Measurements from ENCODE around the gene HNRNPLL.

HNRNPLL gene

DNA sequence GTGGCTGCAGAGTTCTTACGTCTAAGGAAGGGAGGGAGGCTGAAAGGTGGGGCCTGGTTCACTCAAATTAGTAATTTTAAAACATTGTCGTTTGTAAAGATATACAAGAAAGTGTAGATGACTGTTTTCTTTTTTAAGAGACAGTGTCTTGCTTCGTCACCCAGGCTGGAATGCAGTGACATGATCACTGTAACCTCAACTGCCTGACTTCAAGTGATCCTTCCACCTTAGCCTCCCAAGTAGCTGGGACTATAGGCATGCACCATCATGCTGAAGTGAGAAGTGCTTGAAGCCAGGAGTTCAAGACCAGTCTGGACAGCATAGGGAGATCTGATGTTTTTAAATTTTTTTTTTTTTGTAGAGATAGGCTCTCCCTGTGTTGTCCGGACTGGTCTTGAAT is 52.9 kb downstream of the HNRNPLL start (continued):
- TF ChIP-seq, protein P1, sequence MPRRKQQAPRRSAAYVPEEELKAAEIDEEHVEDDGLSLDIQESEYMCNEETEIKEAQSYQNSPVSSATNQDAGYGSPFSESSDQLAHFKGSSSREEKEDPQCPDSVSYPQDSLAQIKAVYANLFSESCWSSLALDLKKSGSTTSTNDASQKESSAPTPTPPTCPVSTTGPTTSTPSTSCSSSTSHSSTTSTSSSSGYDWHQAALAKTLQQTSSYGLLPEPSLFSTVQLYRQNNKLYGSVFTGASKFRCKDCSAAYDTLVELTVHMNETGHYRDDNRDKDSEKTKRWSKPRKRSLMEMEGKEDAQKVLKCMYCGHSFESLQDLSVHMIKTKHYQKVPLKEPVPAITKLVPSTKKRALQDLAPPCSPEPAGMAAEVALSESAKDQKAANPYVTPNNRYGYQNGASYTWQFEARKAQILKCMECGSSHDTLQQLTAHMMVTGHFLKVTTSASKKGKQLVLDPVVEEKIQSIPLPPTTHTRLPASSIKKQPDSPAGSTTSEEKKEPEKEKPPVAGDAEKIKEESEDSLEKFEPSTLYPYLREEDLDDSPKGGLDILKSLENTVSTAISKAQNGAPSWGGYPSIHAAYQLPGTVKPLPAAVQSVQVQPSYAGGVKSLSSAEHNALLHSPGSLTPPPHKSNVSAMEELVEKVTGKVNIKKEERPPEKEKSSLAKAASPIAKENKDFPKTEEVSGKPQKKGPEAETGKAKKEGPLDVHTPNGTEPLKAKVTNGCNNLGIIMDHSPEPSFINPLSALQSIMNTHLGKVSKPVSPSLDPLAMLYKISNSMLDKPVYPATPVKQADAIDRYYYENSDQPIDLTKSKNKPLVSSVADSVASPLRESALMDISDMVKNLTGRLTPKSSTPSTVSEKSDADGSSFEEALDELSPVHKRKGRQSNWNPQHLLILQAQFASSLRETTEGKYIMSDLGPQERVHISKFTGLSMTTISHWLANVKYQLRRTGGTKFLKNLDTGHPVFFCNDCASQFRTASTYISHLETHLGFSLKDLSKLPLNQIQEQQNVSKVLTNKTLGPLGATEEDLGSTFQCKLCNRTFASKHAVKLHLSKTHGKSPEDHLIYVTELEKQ (tag by site-specific recombination; IDR thresholded peaks at IDR 0.05; ENCODE audit: borderline replicate concordance), result no peak
- TF ChIP-seq ZNF184 (tag by site-specific recombination; IDR thresholded peaks at IDR 0.05) (no peak), ZNF335 (tag by site-specific recombination; conservative IDR thresholded peaks at IDR 0.05) (no peak), ZNF785 (tag by site-specific recombination; IDR thresholded peaks at IDR 0.05) (no peak), ZNF23 (tag by site-specific recombination; IDR thresholded peaks at IDR 0.05; ENCODE audit: borderline replicate concordance) (no peak), ZNF239 (tag by site-specific recombination; IDR thresholded peaks at IDR 0.05) (no peak), ZNF302 (tag by site-specific recombination; IDR thresholded peaks at IDR 0.05; ENCODE audit: low read depth) (no peak), MZF1 (tag by site-specific recombination; IDR thresholded peaks at IDR 0.05; ENCODE audit: borderline replicate concordance) (no peak)
- TF ChIP-seq, protein P2, sequence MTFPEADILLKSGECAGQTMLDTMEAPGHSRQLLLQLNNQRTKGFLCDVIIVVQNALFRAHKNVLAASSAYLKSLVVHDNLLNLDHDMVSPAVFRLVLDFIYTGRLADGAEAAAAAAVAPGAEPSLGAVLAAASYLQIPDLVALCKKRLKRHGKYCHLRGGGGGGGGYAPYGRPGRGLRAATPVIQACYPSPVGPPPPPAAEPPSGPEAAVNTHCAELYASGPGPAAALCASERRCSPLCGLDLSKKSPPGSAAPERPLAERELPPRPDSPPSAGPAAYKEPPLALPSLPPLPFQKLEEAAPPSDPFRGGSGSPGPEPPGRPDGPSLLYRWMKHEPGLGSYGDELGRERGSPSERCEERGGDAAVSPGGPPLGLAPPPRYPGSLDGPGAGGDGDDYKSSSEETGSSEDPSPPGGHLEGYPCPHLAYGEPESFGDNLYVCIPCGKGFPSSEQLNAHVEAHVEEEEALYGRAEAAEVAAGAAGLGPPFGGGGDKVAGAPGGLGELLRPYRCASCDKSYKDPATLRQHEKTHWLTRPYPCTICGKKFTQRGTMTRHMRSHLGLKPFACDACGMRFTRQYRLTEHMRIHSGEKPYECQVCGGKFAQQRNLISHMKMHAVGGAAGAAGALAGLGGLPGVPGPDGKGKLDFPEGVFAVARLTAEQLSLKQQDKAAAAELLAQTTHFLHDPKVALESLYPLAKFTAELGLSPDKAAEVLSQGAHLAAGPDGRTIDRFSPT (tag by site-specific recombination; IDR thresholded peaks at IDR 0.05), result no peak

DNA sequence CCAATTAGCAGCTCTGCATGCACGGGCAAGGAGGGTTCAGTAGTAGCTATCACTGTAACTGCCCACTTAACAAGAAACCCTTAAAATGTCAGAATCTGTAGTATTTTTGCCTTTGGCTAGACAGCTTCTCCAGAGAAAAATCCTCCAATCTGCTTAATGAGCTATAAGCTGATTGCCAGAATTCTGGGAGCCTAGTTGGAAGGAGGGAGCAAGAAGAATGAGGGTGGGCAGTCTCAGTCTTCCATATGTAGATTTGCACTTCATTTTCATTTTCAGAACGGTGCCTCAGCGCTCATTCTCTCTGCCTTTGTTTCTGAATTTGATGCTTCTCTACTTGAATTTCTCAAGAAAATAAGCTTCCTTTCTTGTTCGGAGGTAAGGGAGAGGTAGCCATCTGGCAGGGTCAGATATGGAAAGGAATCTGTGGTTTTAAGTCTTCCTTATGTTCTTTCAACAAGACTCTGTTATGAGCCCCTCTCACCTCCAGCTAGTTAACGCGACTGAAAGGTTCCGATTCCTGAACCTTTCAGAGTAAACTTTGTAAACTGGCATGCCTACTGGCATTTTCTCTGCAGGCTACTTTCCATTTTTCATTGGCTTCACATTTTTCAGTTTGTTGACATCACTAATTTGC is 53.5 kb downstream of the HNRNPLL start:
- no peaks in the 10 kb centered on the region for H3K9me3 ChIP-seq (ENCODE audit: control insufficient read depth, insufficient read depth, low read depth, low read length)
- ChIA-PET CTCF (interaction anchor here (0.7 to 1.4 kb wide), 2 partner anchors 13 to 398 kb away, joined by 3 to 5 read pairs; no protein-coding TSS in a partner anchor), POLR2A (interaction anchor here (0.9 kb wide), 1 partner anchor 202 kb away, joined by 5 read pairs; the partner anchor contains the start of gene SRSF7)
- no peak overlapping the region for H3K4me3 ChIP-seq (ENCODE audit: low read depth, low read length)
- no peak overlapping the region for H3K27ac ChIP-seq (ENCODE audit: extremely low read depth, low read depth, low read length)
- H3K36me3 ChIP-seq (ENCODE audit: control insufficient read depth in 2 of 2, insufficient read depth in 1 of 2, low read length in 2 of 2), result no peaks in the 10 kb centered on the region
- TF ChIP-seq ZNF2 (tag by site-specific recombination; IDR thresholded peaks at IDR 0.05) (no peak), ZNF23 (tag by site-specific recombination; IDR thresholded peaks at IDR 0.05; ENCODE audit: borderline replicate concordance) (no peak), ZNF202 (tag by site-specific recombination; IDR thresholded peaks at IDR 0.05; ENCODE audit: borderline replicate concordance) (no peak), ZNF366 (tag by site-specific recombination; conservative IDR thresholded peaks at IDR 0.05) (no peak), ZNF391 (tag by site-specific recombination; IDR thresholded peaks at IDR 0.05; ENCODE audit: borderline replicate concordance, low read depth) (no peak), ZNF221 (tag by site-specific recombination; IDR thresholded peaks at IDR 0.05; ENCODE audit: borderline replicate concordance) (no peak), MYNN (tag by site-specific recombination; IDR thresholded peaks at IDR 0.05; ENCODE audit: borderline replicate concordance) (no peak), ZNF174 (tag by site-specific recombination; IDR thresholded peaks at IDR 0.05) (no peak), ZNF571 (tag by site-specific recombination; IDR thresholded peaks at IDR 0.05) (no peak), ZNF121 (tag by site-specific recombination; IDR thresholded peaks at IDR 0.05) (no peak)
- TF ChIP-seq, protein P3, sequence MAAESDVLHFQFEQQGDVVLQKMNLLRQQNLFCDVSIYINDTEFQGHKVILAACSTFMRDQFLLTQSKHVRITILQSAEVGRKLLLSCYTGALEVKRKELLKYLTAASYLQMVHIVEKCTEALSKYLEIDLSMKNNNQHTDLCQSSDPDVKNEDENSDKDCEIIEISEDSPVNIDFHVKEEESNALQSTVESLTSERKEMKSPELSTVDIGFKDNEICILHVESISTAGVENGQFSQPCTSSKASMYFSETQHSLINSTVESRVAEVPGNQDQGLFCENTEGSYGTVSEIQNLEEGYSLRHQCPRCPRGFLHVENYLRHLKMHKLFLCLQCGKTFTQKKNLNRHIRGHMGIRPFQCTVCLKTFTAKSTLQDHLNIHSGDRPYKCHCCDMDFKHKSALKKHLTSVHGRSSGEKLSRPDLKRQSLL (tag by site-specific recombination; IDR thresholded peaks at IDR 0.05), result no peak
- TF ChIP-seq, protein P4, sequence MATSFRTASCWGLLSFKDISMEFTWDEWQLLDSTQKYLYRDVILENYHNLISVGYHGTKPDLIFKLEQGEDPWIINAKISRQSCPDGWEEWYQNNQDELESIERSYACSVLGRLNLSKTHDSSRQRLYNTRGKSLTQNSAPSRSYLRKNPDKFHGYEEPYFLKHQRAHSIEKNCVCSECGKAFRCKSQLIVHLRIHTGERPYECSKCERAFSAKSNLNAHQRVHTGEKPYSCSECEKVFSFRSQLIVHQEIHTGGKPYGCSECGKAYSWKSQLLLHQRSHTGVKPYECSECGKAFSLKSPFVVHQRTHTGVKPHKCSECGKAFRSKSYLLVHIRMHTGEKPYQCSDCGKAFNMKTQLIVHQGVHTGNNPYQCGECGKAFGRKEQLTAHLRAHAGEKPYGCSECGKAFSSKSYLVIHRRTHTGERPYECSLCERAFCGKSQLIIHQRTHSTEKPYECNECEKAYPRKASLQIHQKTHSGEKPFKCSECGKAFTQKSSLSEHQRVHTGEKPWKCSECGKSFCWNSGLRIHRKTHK (tag by site-specific recombination; IDR thresholded peaks at IDR 0.05), result no peak
- TF ChIP-seq, protein P5, sequence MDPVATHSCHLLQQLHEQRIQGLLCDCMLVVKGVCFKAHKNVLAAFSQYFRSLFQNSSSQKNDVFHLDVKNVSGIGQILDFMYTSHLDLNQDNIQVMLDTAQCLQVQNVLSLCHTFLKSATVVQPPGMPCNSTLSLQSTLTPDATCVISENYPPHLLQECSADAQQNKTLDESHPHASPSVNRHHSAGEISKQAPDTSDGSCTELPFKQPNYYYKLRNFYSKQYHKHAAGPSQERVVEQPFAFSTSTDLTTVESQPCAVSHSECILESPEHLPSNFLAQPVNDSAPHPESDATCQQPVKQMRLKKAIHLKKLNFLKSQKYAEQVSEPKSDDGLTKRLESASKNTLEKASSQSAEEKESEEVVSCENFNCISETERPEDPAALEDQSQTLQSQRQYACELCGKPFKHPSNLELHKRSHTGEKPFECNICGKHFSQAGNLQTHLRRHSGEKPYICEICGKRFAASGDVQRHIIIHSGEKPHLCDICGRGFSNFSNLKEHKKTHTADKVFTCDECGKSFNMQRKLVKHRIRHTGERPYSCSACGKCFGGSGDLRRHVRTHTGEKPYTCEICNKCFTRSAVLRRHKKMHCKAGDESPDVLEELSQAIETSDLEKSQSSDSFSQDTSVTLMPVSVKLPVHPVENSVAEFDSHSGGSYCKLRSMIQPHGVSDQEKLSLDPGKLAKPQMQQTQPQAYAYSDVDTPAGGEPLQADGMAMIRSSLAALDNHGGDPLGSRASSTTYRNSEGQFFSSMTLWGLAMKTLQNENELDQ (tag by site-specific recombination; IDR thresholded peaks at IDR 0.05; ENCODE audit: low read depth), result no peak
- TF ChIP-seq, protein P6, sequence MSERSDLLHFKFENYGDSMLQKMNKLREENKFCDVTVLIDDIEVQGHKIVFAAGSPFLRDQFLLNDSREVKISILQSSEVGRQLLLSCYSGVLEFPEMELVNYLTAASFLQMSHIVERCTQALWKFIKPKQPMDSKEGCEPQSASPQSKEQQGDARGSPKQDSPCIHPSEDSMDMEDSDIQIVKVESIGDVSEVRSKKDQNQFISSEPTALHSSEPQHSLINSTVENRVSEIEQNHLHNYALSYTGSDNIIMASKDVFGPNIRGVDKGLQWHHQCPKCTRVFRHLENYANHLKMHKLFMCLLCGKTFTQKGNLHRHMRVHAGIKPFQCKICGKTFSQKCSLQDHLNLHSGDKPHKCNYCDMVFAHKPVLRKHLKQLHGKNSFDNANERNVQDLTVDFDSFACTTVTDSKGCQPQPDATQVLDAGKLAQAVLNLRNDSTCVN (tag by site-specific recombination; optimal IDR thresholded peaks at IDR 0.05), result no peak
- H3K4me1 ChIP-seq (ENCODE audit: control insufficient read depth, insufficient read depth, low read length), result no peaks in the 10 kb centered on the region

Data from HEK293 (cell line).